ENCODE measurements around the gene VPS39.

DNA sequence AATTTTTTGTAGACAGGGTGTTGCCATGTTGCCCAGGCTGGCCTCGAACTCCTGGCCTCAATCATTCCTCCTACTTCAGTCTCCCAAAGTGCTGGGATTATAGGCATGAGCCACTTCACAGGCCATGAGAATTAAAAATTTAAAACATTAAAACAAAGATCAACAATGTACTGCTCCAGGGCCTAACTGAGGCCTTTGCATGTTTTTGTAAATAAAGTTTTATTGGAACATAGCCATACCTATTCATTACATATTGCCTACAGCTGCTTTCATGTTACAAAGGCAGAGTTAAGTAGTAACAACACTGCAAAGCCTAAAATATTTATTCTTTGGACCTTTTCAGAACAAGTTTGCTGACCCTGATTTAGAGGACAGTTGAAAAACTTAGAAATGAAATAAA lies 9.6 kb downstream of the VPS39 start:
- TF ChIP-seq, protein P1, sequence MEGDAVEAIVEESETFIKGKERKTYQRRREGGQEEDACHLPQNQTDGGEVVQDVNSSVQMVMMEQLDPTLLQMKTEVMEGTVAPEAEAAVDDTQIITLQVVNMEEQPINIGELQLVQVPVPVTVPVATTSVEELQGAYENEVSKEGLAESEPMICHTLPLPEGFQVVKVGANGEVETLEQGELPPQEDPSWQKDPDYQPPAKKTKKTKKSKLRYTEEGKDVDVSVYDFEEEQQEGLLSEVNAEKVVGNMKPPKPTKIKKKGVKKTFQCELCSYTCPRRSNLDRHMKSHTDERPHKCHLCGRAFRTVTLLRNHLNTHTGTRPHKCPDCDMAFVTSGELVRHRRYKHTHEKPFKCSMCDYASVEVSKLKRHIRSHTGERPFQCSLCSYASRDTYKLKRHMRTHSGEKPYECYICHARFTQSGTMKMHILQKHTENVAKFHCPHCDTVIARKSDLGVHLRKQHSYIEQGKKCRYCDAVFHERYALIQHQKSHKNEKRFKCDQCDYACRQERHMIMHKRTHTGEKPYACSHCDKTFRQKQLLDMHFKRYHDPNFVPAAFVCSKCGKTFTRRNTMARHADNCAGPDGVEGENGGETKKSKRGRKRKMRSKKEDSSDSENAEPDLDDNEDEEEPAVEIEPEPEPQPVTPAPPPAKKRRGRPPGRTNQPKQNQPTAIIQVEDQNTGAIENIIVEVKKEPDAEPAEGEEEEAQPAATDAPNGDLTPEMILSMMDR (optimal IDR thresholded peaks at IDR 0.05 in 1 of 3, IDR thresholded peaks at IDR 0.05 in 1 of 3, conservative IDR thresholded peaks at IDR 0.05 in 1 of 3; ENCODE audit: extremely low read depth in 1 of 3, insufficient read depth in 2 of 3, low read length in 3 of 3) = no peak
- TF ChIP-seq EZH2 (IDR thresholded peaks at IDR 0.05; ENCODE audit: low read length) = no peak
